GM18511 (cell line): Measurements from ENCODE around the gene FBLN1.
"Not testable (repeated sequence)": the region's sequence is repeated elsewhere in the genome, so short reads cannot be mapped to it uniquely, and the experiment has no call there.

Experiments
- ATAC-seq: cut with Tn5 transposase; IDR thresholded peaks from one replicate; pipeline ENCODE4 v1.9.1; 2021; ENCODE audit warnings: mild to moderate bottlenecking, moderate library complexity; ENCODE audit not compliant: unreplicated experiment

Gene FBLN1

GRCh38 chr22:45502215-45503049 is at the start of gene FBLN1:
FBLN1 (plus strand) TSS chr22:45502883; CDS start chr22:45502986, 103 bp downstream.
- ATAC-seq: no peak

- ATAC-seq: no peak
These were observed 48.9 kb upstream of the FBLN1 start for GRCh38 chr22:45453764-45454163.

DNA sequence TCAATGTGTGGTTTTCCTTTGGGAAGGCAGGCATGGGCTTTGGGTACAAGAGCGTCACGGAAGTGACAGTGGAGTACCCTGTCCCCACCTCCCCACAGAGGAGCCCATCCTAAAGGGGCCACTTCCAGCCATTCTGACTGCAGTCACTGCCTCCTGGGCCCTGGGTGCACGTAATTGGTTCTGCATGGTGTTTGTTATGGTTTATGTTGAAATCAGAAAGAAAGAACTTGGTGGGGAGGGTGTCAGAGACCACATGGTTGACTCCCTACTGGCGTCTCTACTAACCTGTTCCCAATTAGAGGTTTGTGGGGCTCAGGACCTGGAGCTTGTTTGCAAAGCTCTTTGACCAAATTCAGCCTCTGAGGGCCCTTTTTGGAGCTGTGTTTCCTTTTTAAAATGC is 48.4 kb upstream of the FBLN1 start:
- no peak for ATAC-seq

GRCh38 chr22:45455212-45455611 is 47.5 kb upstream of the FBLN1 start:
- no peak for ATAC-seq

- no peak for ATAC-seq
These were observed 47.1 kb upstream of the FBLN1 start for GRCh38 chr22:45455621-45456020.

DNA sequence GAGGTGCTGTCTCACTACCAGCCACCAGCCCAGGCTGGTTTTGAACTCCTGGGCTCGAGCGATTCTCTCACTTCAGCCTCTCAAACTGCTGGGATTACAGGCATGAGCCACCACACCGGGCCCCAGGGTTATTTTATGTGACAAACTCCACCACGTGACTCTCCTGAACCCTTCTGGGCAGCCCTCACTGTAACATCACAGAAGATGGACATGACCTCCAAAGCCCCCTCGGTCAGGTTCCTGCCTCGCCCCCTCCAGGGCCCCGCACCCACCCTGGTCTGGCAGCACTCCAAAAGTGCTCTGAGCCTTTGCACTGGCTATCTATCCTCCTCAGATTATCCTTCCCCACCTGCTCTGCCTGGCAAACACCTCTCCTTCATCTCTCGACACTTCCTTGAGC is 45.9 kb upstream of the FBLN1 start:
- no peak for ATAC-seq

GRCh38 chr22:45458532-45458931 is 44.2 kb upstream of the FBLN1 start:
- no peak for ATAC-seq

DNA sequence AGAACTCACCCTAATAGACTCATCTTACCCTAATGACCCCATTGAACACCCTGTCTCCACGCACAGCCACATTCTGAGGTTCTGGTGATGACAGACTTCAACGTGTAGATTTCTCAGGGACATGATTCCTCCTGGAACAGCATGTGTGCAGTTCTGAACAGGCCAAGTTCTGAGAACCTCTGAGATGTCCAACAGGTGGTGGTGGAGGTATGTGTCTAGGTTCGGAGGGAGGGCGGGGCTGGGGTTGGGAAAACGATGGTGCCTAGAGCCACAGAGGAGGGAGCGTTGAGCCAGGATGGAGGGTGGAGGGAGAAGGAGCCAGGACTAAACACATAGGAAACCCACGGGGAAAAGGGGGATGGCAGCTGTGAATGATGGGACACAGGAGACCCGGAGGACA is 43.4 kb upstream of the FBLN1 start:
- no peak for ATAC-seq

DNA sequence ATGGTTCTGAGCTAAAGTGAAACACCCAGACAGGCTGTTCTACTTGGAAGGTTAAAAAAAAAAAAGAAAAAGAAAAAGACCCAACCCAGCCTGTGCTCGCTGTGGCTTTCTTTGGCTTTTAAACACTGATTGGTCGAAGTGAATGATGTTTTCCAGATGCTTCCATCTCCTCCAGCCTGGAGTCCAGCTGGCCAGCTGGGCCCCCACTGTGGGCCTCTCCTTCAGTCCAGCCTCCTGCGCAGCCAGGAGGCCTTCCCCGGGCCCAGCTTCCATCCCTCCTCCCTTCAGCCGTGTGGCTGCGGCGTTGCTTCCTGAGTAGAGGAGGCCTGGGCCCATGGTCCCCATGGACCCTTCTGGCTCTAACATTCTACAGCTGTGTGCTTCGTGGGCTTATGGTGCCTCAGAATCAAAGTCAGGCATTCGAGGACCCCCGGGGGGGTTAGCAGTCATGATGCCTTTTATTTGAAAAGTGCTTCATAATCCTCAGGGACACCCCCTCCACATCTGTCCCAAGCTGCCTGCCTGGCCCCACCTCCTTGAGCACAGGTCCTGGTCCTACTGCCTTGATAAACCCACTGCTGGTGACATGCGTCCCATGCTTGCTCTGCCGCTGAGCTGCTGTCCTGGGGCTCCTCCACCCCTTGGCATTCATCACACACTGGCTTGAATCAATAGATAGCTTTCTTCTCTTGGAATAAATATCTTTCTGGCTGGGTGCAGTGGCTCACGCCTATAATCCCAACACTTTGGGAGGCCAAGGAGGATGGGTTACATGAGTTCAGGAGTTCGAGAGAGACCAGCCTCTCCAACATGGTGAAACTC is 42.2 kb upstream of the FBLN1 start:
- no peak for ATAC-seq

DNA sequence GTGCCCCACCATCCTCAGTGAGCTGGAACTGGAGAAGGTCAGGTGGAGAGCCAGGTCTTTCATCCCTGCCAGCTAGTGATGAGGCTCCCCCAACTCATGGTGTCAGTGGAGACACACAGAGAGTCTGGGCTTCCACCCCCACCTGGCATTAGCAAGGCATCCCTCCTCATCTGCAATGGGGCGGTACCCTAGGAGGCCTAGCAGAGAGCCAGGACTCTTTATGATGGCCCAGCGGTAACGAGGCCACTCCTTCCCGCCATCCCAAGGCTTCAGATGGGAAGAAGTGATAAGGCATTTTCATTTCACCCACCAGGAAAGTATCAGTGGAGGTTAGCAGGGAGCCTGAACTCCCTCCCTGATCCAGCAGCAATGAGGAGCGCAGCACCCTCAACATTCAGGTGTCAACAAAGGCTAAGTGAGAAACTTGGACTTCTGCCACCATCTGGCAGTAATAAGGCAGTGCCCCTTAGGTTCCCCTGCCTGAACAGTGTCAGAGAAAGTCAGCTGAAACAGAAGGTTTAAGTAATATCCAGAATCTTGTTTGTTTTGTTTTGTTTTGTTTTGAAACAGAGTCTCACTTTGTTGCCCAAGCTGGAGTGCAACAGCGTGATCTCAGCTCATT is 40.5 kb upstream of the FBLN1 start:
- ATAC-seq: no peak

GRCh38 chr22:45463691-45464090 is 39.0 kb upstream of the FBLN1 start:
- not testable (repeated sequence) for ATAC-seq

DNA sequence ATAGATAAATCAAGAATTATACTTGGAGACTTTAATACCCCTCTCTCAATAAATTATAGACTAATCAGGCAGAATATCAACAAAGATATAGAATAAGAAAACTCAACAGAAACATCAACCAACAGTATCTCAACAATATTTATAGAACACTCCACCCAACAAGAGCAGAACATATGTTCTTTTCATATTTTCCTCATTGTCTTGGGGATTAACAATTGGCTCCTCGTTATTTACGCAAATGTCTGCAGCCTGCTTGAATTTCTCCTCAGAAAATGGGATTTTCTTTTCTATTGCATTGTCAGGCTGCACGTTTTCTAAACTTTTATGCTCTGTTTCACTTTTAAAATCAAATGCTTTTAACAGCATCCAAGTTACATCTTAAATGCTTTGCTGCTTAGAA is 37.0 kb upstream of the FBLN1 start:
- ATAC-seq: no peak

DNA sequence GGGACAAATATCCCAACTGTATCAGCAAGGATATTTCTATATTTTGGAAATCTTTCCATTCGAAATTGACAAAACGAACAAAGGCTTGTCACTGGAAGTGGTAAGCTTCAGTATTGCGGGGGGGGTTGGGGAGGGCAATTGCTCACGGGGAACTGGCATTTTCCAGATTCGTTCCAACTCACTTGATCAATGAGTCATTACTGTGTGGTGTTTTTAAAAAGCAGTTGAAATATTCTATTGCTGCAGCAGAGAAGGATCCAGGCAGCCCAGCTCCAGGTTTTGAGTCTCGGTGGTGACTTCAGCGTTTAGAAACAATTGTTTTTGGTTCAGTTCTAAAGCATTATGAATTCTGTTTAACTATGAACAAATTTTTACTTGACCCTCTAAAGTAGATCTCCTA is 33.8 kb upstream of the FBLN1 start:
- no peak for ATAC-seq

DNA sequence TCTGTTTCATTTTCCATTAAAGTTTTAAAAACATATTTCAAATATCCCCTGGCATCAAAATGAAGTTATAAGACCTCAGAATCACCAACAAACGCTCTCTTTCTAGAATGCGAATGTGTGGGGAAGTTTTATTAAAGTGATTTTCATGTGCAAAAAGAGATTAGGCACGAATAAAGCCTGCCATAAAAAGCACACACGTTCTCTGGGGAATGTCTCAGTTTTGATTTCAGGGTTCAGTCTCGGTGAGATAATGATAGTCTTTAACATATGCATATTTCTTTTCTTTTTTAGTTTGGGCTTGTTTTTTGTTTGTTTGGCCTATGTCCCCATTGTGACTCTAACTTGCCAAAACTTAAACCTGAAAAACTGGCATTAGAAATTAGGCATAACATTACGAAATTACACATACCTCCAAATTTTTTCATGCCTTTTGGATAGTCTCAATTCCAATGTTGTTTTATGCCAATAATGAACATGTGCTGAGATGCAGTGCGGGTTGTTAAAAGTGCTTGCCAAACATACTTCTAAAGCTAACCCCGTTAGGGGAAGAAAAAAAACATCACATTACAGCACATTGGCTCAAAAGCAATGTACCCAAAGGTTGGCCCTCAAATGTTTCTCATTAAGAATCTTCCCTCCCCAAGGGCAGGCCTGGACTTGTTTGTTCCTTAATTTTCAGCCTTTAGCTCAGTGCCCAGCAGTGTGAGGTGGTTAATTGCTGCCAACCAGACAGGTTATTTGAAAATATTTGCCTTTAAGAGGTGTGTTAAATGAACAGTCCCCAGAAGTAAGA is 33.2 kb upstream of the FBLN1 start:
- no peak for ATAC-seq

DNA sequence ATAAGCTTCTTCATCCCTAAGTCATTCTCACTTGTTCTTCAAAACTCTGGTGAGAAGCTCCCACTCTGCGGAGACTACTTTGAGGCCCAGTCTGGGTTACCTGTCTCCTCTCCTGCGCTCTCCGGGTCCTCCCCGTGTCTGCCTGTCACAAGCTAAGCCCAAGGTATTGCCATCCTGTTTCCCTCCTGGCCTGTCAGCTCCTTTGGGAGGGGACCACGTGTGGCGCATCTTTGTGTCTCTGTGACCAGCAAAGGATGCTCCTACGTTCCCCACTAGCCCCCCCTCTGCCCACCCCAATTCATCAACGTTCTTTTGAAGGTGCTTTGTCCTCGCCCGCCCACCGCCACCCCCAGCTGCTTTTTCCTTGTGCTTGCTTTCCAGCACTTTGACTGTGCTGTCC is 31.8 kb upstream of the FBLN1 start:
- ATAC-seq: no peak

DNA sequence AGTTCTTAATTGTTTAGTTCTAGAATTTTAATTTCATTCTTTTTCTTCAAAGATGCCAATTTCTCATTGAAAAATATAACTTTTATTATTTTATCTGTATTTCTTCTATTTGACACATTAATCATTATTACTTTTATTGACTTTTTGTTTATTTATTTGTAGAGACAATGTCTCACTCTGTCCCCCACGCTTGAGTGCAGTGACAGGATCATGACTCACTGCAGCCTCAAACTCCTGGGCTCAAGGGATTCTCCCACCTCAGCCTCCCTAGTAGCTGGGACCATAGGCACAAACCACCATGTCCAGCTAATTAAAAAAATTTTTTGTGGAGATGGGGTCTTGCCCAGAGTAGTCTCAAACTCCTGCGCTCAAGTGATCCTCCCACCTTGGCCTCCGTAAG is 30.3 kb upstream of the FBLN1 start:
- no peak for ATAC-seq

DNA sequence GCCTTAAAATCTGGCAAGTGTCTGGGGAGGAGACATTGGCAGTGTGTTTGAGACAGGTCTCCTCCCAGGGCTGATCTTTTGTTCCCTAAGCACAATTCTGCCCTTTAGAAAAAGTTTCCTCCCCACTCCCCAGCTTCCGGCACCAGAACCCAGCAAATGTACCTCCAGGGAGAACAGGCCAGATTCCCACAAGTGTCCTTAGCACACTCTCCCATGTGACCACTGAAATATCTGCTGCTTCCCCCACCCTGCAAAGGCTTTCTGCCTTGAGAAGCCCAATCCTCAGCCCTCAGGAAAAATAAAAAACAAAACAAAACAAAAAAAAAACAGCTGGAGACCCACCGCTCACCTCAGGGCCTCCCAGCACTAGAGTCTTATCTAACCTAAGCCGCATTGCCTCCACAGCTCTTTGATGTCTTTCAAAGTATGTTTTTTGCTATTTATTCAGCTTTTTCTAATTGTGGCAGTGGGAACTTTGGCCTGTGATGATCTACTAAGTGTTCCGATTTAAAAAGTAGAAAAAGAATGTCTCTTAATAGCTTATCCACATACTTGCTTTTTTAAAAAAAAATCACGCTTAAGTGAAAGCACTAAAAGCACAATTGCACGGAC is 29.0 kb upstream of the FBLN1 start:
- no peak for ATAC-seq

GRCh38 chr22:45475063-45475747 is 27.5 kb upstream of the FBLN1 start:
- no peak for ATAC-seq

DNA sequence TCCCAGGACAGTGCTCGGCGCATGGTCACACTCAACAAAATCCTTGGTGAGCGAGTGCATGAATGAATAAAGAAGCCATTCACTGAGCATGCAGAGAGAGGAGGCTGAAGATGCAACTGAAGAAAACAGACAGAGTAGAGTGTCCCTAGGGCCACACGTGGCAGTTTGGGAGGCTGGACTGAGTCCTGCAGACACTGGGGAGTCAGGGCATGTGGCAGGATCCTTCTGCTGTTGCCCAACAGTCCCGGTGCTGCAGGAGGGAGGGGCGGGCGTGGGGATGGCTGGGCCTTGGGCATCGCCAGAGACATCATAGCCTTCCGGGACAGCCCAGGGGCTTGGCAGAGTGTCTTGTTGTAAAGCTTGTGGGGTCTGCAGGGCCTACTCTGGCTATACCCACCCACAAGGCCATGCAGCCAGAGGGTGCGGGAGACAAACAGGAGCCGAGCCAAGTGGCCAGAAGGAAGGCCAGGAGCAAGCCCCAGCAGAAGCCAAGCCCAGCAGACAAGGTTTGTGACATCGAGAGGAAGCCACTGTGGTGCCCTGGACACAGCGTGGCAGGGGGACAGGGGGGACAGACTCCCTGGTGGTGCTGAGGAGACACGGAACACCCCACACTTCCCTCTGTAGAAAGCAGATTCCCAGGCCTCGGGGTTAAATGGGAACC is 26.7 kb upstream of the FBLN1 start:
- no peak for ATAC-seq
